GM23338 (cell line): ENCODE measurements around the gene CLTA.

ENCODE experiments used
- CREB1 ChIP-seq: fragments of 250-450 bp; sonication (Bioruptor Pico); IDR thresholded peaks from 2 replicates; pipeline ENCODE4 v1.5.0; 2020; ENCODE audit warnings: low read depth, mild to moderate bottlenecking, moderate library complexity
- CTCF ChIP-seq, 2 experiments: fragments of 200-600 bp in 1 of 2; sonication (generic) in 1 of 2; conservative IDR thresholded peaks; 2 replicates each; pipeline versions ENCODE4 v1.5.1 to v1.6.1; 2016 to 2017; ENCODE audit warnings: antibody characterized with exemption in 2 of 2, low read depth in 2 of 2, mild to moderate bottlenecking in 2 of 2, moderate library complexity in 1 of 2
- ETS1 ChIP-seq: IDR thresholded peaks from 2 replicates; pipeline ENCODE4 v1.6.1; 2016; ENCODE audit warnings: antibody characterized with exemption
- EZH2 ChIP-seq: fragments of 200-600 bp; sonication (generic); IDR thresholded peaks from one replicate; pipeline ENCODE4 v1.8.0; 2017; ENCODE audit warnings: antibody characterized with exemption, mild to moderate bottlenecking, low read depth; ENCODE audit not compliant: unreplicated experiment
- JUNB ChIP-seq: IDR thresholded peaks from one replicate; pipeline ENCODE4 v1.6.1; 2016; ENCODE audit warnings: antibody characterized with exemption; ENCODE audit not compliant: unreplicated experiment
- POLR2AphosphoS5 ChIP-seq: IDR thresholded peaks from 2 replicates; pipeline ENCODE4 v1.6.1; 2016; ENCODE audit warnings: antibody characterized with exemption, low read depth
- STAT1 ChIP-seq: IDR thresholded peaks from one replicate; pipeline ENCODE4 v1.6.1; 2016; ENCODE audit warnings: antibody characterized with exemption; ENCODE audit not compliant: unreplicated experiment

GRCh38 chr9:36169166-36169565, 21.6 kb upstream of the CLTA start, which contains the start of gene CCIN:
- no peak for TF ChIP-seq CTCF (conservative IDR thresholded peaks at IDR 0.05; ENCODE audit: low read depth in 2 of 2)
- TF ChIP-seq EZH2, result no peak
- no peak for TF ChIP-seq POLR2AphosphoS5
- no peak for TF ChIP-seq STAT1
- no peak for TF ChIP-seq CREB1 (CRISPR knock-in tag)
- no peak for TF ChIP-seq ETS1
- no peak for TF ChIP-seq JUNB
